ENCODE measurements around the gene GPR162. TPM values are rescaled to one million over a fixed set of nuclear protein-coding genes. Genes with fewer than 3 reads are reported as not detected.

GPR162 gene
- total RNA-seq, 1 donor from 2014 or later, result 1.2 TPM

GRCh38 chr12:6831450-6831995 is 9.9 kb downstream of the GPR162 start:
- H3K4me3 ChIP-seq (ENCODE audit: low read depth, low read length), result no peak overlapping the region
- no peak for DNase-seq (ENCODE audit: low read depth)
- no peak for TF ChIP-seq CTCF (conservative IDR thresholded peaks at IDR 0.05; ENCODE audit: low read depth, low read length)

- TF ChIP-seq CTCF (conservative IDR thresholded peaks at IDR 0.05; ENCODE audit: low read depth, low read length), result no peak
- no peak for DNase-seq (ENCODE audit: low read depth)
- H3K4me3 ChIP-seq (ENCODE audit: low read depth, low read length), result no peak overlapping the region
These were observed 10.5 kb downstream of the GPR162 start for GRCh38 chr12:6832125-6832524.

- H3K4me3 ChIP-seq (ENCODE audit: low read depth, low read length), result no peak overlapping the region
- no peak for TF ChIP-seq CTCF (conservative IDR thresholded peaks at IDR 0.05; ENCODE audit: low read depth, low read length)
- no peak for DNase-seq (ENCODE audit: low read depth)
These were observed 11.7 kb downstream of the GPR162 start for GRCh38 chr12:6833189-6833890.

- TF ChIP-seq CTCF (conservative IDR thresholded peaks at IDR 0.05; ENCODE audit: low read depth, low read length), result no peak
- no peak for DNase-seq (ENCODE audit: low read depth)
- H3K4me3 ChIP-seq (ENCODE audit: low read depth, low read length), result no peak overlapping the region
These were observed 12.6 kb downstream of the GPR162 start for GRCh38 chr12:6834254-6834653.

GRCh38 chr12:6834873-6835272 is 13.3 kb downstream of the GPR162 start:
- H3K4me3 ChIP-seq (ENCODE audit: low read depth, low read length), result no peak overlapping the region
- TF ChIP-seq CTCF (conservative IDR thresholded peaks at IDR 0.05; ENCODE audit: low read depth, low read length), result no peak
- no peak for DNase-seq (ENCODE audit: low read depth)

GRCh38 chr12:6836851-6837250 is 15.2 kb downstream of the GPR162 start:
- TF ChIP-seq CTCF (conservative IDR thresholded peaks at IDR 0.05; ENCODE audit: low read depth, low read length), result no peak
- no peak overlapping the region for H3K4me3 ChIP-seq (ENCODE audit: low read depth, low read length)
- no peak for DNase-seq (ENCODE audit: low read depth)
